ENCODE data around the gene SLC6A18.
"Not testable (repeated sequence)": the region's sequence is repeated elsewhere in the genome, so short reads cannot be mapped to it uniquely, and the experiment has no call there.

Gene SLC6A18

GRCh38 chr5:1218351-1219080 is 6.7 kb upstream of the SLC6A18 start:
- DNase-seq, result no peak

GRCh38 chr5:1219098-1219767 is 5.9 kb upstream of the SLC6A18 start:
- DNase-seq, result no peak

GRCh38 chr5:1219768-1220100 is 5.4 kb upstream of the SLC6A18 start:
- DNase-seq, result no peak

- no peak for DNase-seq
These were observed 4.8 kb upstream of the SLC6A18 start for GRCh38 chr5:1220351-1220750.

GRCh38 chr5:1220831-1221230 is 4.3 kb upstream of the SLC6A18 start:
- no peak for DNase-seq

- DNase-seq, result no peak
These were observed 3.5 kb upstream of the SLC6A18 start for GRCh38 chr5:1221721-1222120.

- no peak for DNase-seq
These were observed 3.0 kb upstream of the SLC6A18 start for GRCh38 chr5:1222147-1222546.

- DNase-seq, result no peak
These were observed 2.4 kb upstream of the SLC6A18 start for GRCh38 chr5:1222621-1223277.

- DNase-seq, result no peak
These were observed 1.9 kb upstream of the SLC6A18 start for GRCh38 chr5:1223278-1223670.

- no peak for DNase-seq
These were observed 550 bp upstream of the SLC6A18 start for GRCh38 chr5:1224631-1225030.

- no peak for DNase-seq
These were observed 1.1 kb downstream of the SLC6A18 start for GRCh38 chr5:1226231-1226630.

- DNase-seq, result no peak
These were observed 1.8 kb downstream of the SLC6A18 start for GRCh38 chr5:1226839-1227581.

GRCh38 chr5:1227667-1228066 is 2.5 kb downstream of the SLC6A18 start:
- DNase-seq, result no peak

GRCh38 chr5:1228120-1228519 is 2.9 kb downstream of the SLC6A18 start:
- DNase-seq, result no peak

- not testable (repeated sequence) for DNase-seq
These were observed 3.8 kb downstream of the SLC6A18 start for GRCh38 chr5:1229023-1229422.

GRCh38 chr5:1229822-1230221 is 4.6 kb downstream of the SLC6A18 start:
- DNase-seq, result no peak

- no peak for DNase-seq
These were observed 5.4 kb downstream of the SLC6A18 start for GRCh38 chr5:1230551-1230950.

GRCh38 chr5:1231354-1231905 is 6.2 kb downstream of the SLC6A18 start:
- DNase-seq, result no peak

- DNase-seq, result no peak
These were observed 7.6 kb downstream of the SLC6A18 start for GRCh38 chr5:1232780-1233179.

GRCh38 chr5:1235379-1235778 is 10.2 kb downstream of the SLC6A18 start:
- DNase-seq, result no peak

- no peak for DNase-seq
These were observed 10.7 kb downstream of the SLC6A18 start for GRCh38 chr5:1235838-1236237.

- DNase-seq, result no peak
These were observed 14.5 kb downstream of the SLC6A18 start for GRCh38 chr5:1239505-1240251.

Measured in NCI-H1105 (cell line).